Measurements from ENCODE around the gene AKAP5. TPM values are rescaled to one million over a fixed set of nuclear protein-coding genes. Genes with fewer than 3 reads are reported as not detected.

AKAP5 gene
- total RNA-seq, 4 donors from 2014 or later: 0.04 to 0.87 (median 0.42) TPM

- Histone ChIP-seq H3K36me3 (peaks cover 4 to 59% of the 10 kb centered on the region in 2 donors), H3K27ac (no peak overlapping the region), H3K9me3 (no peaks in the 10 kb centered on the region), H3K4me3 (no peak overlapping the region), H3K4me1 (no peaks in the 10 kb centered on the region), H3K27me3 (no peaks in the 10 kb centered on the region)
- in situ Hi-C loops (cut with MboI; ENCODE audit: low sequenced_read_pairs in 4 of 4): loop anchor here in 1 of 4 donors (25.0 kb wide), 1 partner anchor 189 kb away; no protein-coding TSS in a partner anchor
- DNase-seq (no peak), ATAC-seq (no peak)
- no peak for TF ChIP-seq POLR2A (IDR thresholded peaks at IDR 0.05)
- TF ChIP-seq CTCF (IDR thresholded peaks at IDR 0.05 in 4 of 5, conservative IDR thresholded peaks at IDR 0.05 in 1 of 5): no peak
- intact Hi-C loops (cut with DNase I; ENCODE audit: low total_unique reads): no loop called here
Measured at GRCh38 chr14:64447876-64448670, 17.2 kb upstream of the AKAP5 start.

- H3K4me1 ChIP-seq: no peaks in the 10 kb centered on the region
- DNase-seq (no peak), ATAC-seq (no peak)
- H3K27ac ChIP-seq: no peak overlapping the region
- no peaks in the 10 kb centered on the region for H3K9me3 ChIP-seq
- no peak overlapping the region for H3K4me3 ChIP-seq
- intact Hi-C loops (cut with DNase I; ENCODE audit: low total_unique reads) (no loop called here), in situ Hi-C loops (cut with MboI; ENCODE audit: low sequenced_read_pairs in 4 of 4) (no loop called here)
- peaks cover 4 to 63% of the 10 kb centered on the region in 2 donors for H3K36me3 ChIP-seq
- TF ChIP-seq POLR2A (IDR thresholded peaks at IDR 0.05): no peak
- TF ChIP-seq CTCF (IDR thresholded peaks at IDR 0.05 in 4 of 5, conservative IDR thresholded peaks at IDR 0.05 in 1 of 5): no peak
- H3K27me3 ChIP-seq: no peaks in the 10 kb centered on the region
Measured at GRCh38 chr14:64450255-64450654, 15.0 kb upstream of the AKAP5 start.

GRCh38 chr14:64454671-64455070 is 10.6 kb upstream of the AKAP5 start:
- intact Hi-C loops (cut with DNase I; ENCODE audit: low total_unique reads): no loop called here
- Histone ChIP-seq H3K9me3 (no peaks in the 10 kb centered on the region), H3K4me3 (no peak overlapping the region), H3K4me1 (no peaks in the 10 kb centered on the region), H3K27me3 (no peaks in the 10 kb centered on the region), H3K27ac (no peak overlapping the region), H3K36me3 (peaks cover 4 to 56% of the 10 kb centered on the region in 2 donors)
- TF ChIP-seq CTCF (IDR thresholded peaks at IDR 0.05 in 4 of 5, conservative IDR thresholded peaks at IDR 0.05 in 1 of 5) (no peak), POLR2A (IDR thresholded peaks at IDR 0.05) (no peak)
- no peak for DNase-seq
- ATAC-seq: no peak
- in situ Hi-C loops (cut with MboI; ENCODE audit: low sequenced_read_pairs in 4 of 4): no loop called here

- TF ChIP-seq POLR2A (IDR thresholded peaks at IDR 0.05) (no peak), CTCF (IDR thresholded peaks at IDR 0.05 in 4 of 5, conservative IDR thresholded peaks at IDR 0.05 in 1 of 5) (no peak)
- ATAC-seq: no peak
- H3K36me3 ChIP-seq: peaks cover 0 to 20% of the 10 kb centered on the region in 2 donors
- peaks cover 0 to 2% of the 10 kb centered on the region in 2 donors for H3K4me1 ChIP-seq
- no peak overlapping the region for H3K4me3 ChIP-seq
- intact Hi-C loops (cut with DNase I; ENCODE audit: low total_unique reads) (no loop called here), in situ Hi-C loops (cut with MboI; ENCODE audit: low sequenced_read_pairs in 4 of 4) (no loop called here)
- H3K27me3 ChIP-seq: no peaks in the 10 kb centered on the region
- H3K27ac ChIP-seq: no peak overlapping the region
- no peak for DNase-seq
- no peaks in the 10 kb centered on the region for H3K9me3 ChIP-seq
Measured at GRCh38 chr14:64459405-64460136, 5.7 kb upstream of the AKAP5 start.
